Measurements from ENCODE around the gene OAS1. TPM values are rescaled to one million over a fixed set of nuclear protein-coding genes. Genes with fewer than 3 reads are reported as not detected.

OAS1 gene
- total and polyA plus RNA-seq, 2 donors (not counting 1 experiment from before 2014, with no cell fraction given): 48.3 to 70.2 TPM

- Mint-ChIP-seq H3K9me3 (ENCODE audit: insufficient read depth) (peaks cover 4% of the 10 kb centered on the region), H3K27ac (no peak overlapping the region), H3K4me1 (peaks cover 13% of the 10 kb centered on the region), H3K4me3 (no peak overlapping the region), H3K27me3 (no peaks in the 10 kb centered on the region)
- H3K79me2 ChIP-seq (ENCODE audit: control insufficient read depth, insufficient read depth, low read length): peaks cover 15% of the 10 kb centered on the region
- WGBS (ENCODE audit: insufficient coverage): 96% methylated on average over 13 of the region's 15 CpGs
- no peaks in the 10 kb centered on the region for H4K20me1 ChIP-seq (ENCODE audit: control insufficient read depth, insufficient read depth, low read length, poor library complexity, severe bottlenecking)
- H3K27ac ChIP-seq (ENCODE audit: low read length in 2 of 2): no peak overlapping the region
- H3K9me3 ChIP-seq (ENCODE audit: control extremely low read depth in 1 of 3, control insufficient read depth in 2 of 3, insufficient read depth in 1 of 3, low read length in 2 of 3): no peaks in the 10 kb centered on the region
- no peaks in the 10 kb centered on the region for H3K27me3 ChIP-seq (replicated peaks in 1 of 4; ENCODE audit: control extremely low read depth in 1 of 4, control insufficient read depth in 3 of 4, insufficient read depth in 4 of 4, low read length in 3 of 4)
- no peak overlapping the region for H3K4me2 ChIP-seq (replicated peaks; ENCODE audit: low read depth, low read length, poor library complexity, severe bottlenecking)
- intact Hi-C loops (cut with micrococcal nuclease): no loop called here
- no peak overlapping the region for H3K4me3 ChIP-seq (ENCODE audit: control extremely low read depth in 1 of 5, extremely low read depth in 1 of 5, insufficient read depth in 1 of 5, low read depth in 2 of 5, low read length in 4 of 5)
- H3K4me1 ChIP-seq (ENCODE audit: control insufficient read depth in 2 of 2, insufficient read depth in 2 of 2, low read length in 2 of 2): peaks cover 14% of the 10 kb centered on the region in 2 donors
- peaks cover 0 to 16% of the 10 kb centered on the region in 2 experiments for H3K36me3 ChIP-seq (replicated peaks in 1 of 2; ENCODE audit: control extremely low read depth in 1 of 2, control insufficient read depth in 1 of 2, extremely low read depth in 1 of 2, insufficient read depth in 2 of 2, low read length in 1 of 2)
- ChIA-PET POLR2A (no interaction called here), CTCF (no interaction called here)
- DNase-seq (no peak), ATAC-seq (ENCODE audit: low read depth) (no peak)
- no peak for TF ChIP-seq CTCF (IDR thresholded peaks at IDR 0.05)
- TF ChIP-seq EZH2 (IDR thresholded peaks at IDR 0.05; ENCODE audit: borderline replicate concordance, insufficient read depth, low read depth, low read length, poor library complexity, severe bottlenecking): no peak
- no peak overlapping the region for H3K9ac ChIP-seq (ENCODE audit: low read length)
- no peak overlapping the region for H2AFZ ChIP-seq (ENCODE audit: insufficient read depth, low read depth, low read length, poor library complexity, severe bottlenecking)
Observed at GRCh38 chr12:112944024-112944690, 37.4 kb downstream of the OAS1 start.

DNA sequence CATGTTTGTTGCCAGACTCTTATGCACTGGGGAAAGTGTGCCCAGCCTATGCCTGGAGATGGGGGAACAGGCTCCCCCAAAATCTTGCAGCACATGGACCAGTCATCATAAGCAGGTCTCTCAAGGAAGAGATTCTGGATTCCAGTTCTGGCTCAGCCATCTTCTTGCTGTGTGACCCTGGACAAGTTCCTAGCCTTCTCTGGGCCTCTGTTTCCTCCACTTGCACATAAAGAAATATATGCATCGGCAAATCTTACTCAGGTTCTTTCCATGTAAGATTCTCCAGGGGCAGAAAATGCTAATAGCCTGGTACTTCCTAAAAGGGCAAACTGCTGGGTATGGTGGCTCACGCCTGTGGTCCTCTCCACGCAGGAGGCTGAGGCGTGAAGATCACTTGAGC lies 38.8 kb downstream of the OAS1 start:
- no peaks in the 10 kb centered on the region for H3K9me3 ChIP-seq (ENCODE audit: control extremely low read depth in 1 of 3, control insufficient read depth in 2 of 3, insufficient read depth in 1 of 3, low read length in 2 of 3)
- H3K27me3 ChIP-seq (replicated peaks in 1 of 4; ENCODE audit: control extremely low read depth in 1 of 4, control insufficient read depth in 3 of 4, insufficient read depth in 4 of 4, low read length in 3 of 4): no peaks in the 10 kb centered on the region
- H3K9ac ChIP-seq (ENCODE audit: low read length): no peak overlapping the region
- POLR2A ChIA-PET: no interaction called here
- TF ChIP-seq EZH2 (IDR thresholded peaks at IDR 0.05; ENCODE audit: borderline replicate concordance, insufficient read depth, low read depth, low read length, poor library complexity, severe bottlenecking) (no peak), CTCF (IDR thresholded peaks at IDR 0.05) (no peak)
- no peak for ATAC-seq (ENCODE audit: low read depth)
- Mint-ChIP-seq H3K9me3 (ENCODE audit: insufficient read depth) (peaks cover 4% of the 10 kb centered on the region), H3K27me3 (no peaks in the 10 kb centered on the region), H3K27ac (no peak overlapping the region), H3K4me3 (no peak overlapping the region), H3K4me1 (peaks cover under 1% of the 10 kb centered on the region)
- no peak for DNase-seq
- no peaks in the 10 kb centered on the region for H4K20me1 ChIP-seq (ENCODE audit: control insufficient read depth, insufficient read depth, low read length, poor library complexity, severe bottlenecking)
- CTCF ChIA-PET: no interaction called here
- H3K27ac ChIP-seq (ENCODE audit: low read length in 2 of 2): no peak overlapping the region
- 97% methylated on average over 4 of the region's 4 CpGs for WGBS (ENCODE audit: insufficient coverage)
- peaks cover 15% of the 10 kb centered on the region for H3K79me2 ChIP-seq (ENCODE audit: control insufficient read depth, insufficient read depth, low read length)
- peaks cover 0 to 19% of the 10 kb centered on the region in 2 experiments for H3K36me3 ChIP-seq (replicated peaks in 1 of 2; ENCODE audit: control extremely low read depth in 1 of 2, control insufficient read depth in 1 of 2, extremely low read depth in 1 of 2, insufficient read depth in 2 of 2, low read length in 1 of 2)
- peaks cover 0 to under 1% of the 10 kb centered on the region in 2 donors for H3K4me1 ChIP-seq (ENCODE audit: control insufficient read depth in 2 of 2, insufficient read depth in 2 of 2, low read length in 2 of 2)
- no peak overlapping the region for H3K4me2 ChIP-seq (replicated peaks; ENCODE audit: low read depth, low read length, poor library complexity, severe bottlenecking)
- no peak overlapping the region for H2AFZ ChIP-seq (ENCODE audit: insufficient read depth, low read depth, low read length, poor library complexity, severe bottlenecking)
- intact Hi-C loops (cut with micrococcal nuclease): no loop called here
- no peak overlapping the region for H3K4me3 ChIP-seq (ENCODE audit: control extremely low read depth in 1 of 5, extremely low read depth in 1 of 5, insufficient read depth in 1 of 5, low read depth in 2 of 5, low read length in 4 of 5)
